Kidney tubule cell (primary cell): ENCODE measurements around the gene DNAH10.

ENCODE experiments used
- DNase-seq: peaks from one replicate; pipeline ENCODE4 v3.0.0-alpha.2; 2018; ENCODE audit warnings: low spot score

Gene DNAH10

DNA sequence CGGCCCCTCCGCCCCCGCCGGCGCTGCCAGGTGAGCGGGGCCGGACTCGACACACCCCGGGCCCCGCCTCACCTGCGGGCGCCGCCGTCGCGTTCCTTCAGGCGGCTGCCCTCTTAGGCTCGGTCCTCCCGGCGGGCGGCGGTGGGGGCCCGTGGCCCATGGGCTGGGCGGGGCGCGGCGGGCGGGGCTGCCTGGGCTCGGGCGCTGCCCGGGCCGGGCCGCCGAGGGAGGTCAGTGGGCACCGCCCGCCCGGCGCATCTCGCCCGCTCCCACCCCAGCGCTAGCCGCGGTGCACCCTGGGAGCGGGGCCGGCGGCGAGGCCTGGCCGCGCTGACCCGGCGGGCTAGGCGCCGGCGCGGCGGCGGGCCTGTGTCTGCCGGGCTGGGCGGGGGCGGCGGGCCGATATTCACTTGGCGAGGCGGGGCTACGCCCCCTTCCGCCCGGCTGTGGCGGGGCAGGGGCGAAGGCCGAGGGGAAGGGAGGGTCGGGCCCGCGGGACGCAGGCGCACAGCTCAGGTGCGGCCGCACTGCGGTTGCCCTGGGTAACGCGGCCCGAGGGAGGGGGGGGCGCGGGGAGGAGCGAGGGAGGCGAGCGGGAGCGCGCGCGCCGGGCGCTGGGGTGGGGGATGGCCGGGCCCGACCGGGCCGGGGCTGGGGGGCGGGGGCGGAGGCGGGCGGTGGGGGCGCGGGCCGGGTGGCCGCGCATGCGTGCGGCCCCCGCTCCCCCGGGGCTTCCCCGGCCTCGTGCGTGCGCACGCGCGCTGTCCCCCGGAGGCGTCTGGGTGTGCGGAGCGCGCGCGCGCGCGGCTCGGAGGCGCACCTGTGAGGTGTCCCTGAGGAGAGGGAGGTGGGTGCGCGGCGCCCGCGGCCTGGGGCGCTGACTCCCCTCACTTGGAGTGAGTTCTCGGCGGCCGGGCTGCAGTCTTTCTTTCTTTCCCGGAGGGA, 210.6 kb downstream of the DNAH10 start, which contains the start of the genes CCDC92 and ZNF664:
TSS of gene CCDC92 (minus strand) at position 375 of the 945 bp plus-strand sequence. CDS start 28,526 bp downstream, outside the sequence.
TSS of gene ZNF664 (plus strand) at position 759 of the 945 bp plus-strand sequence. CDS start 38,930 bp downstream, outside the sequence.
- DNase-seq, result peak; percentile 95

DNA sequence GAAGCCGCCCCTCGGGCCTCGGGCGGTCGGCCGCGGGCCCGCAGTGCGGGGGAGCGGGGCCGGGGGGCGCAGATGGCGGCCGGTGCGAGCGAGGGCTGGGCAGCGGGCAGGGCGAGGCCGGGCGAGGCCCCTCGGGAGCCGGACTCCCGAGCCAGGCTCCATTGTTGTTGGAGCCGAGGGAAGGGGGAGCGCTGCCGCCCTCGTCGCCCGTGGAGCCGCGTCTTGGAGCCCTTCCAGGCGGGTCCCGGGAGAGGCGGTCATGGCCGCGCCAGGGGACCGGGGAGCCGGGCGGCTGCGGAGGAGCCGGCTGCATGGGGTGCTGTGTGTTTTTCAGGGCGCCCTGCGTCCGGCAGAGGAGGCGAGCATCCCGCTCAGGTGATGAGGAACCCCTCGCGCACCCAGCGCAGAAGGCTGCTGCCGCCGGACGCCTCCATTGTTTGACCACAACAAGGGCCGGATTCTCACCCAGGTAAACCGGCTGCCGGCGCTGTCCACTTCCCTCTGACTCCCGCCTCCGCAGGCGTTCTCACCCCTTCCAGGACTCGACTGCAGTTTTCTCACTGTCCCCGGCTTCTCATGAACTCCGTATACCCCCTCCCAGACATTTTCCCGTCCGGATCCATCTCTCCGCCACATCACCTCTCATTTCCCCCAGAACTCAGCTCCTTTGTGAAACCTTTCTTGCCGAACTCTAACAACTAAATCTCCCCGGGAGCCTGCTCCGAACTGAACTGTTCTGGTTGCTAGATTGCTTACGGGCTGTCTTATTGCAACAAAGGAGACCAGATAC, 211.6 kb downstream of the DNAH10 start:
- peak; percentile 53 for DNase-seq

DNA sequence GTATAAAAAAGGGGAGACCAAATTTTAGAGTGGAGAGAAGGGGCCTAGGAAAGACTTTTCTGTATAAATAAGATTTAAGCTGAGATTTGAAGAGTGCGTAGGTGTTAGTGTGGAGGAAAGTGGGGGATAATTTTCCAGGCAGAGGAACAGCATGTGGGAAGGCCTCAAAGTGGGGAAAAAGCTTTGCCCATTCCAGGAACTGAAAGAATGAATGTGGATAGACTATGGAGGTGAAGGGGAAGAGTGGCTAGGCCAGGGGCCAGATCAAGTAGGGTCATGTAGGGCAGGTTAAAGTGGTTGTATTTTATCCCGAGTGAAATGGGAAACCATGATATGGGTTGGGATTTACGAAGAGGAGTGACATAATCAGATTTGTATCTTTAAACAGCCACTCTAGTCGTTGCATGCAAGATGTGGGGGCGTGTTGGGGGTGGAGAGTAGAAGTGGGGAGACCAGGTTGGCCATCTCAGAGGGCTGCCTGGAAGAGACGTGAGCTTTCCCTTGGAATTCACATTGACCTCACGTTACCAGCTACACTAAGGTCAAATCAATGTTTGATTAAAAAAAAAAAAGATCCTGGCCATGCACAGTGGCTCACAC, 214.2 kb downstream of the DNAH10 start:
- DNase-seq, result no peak

DNA sequence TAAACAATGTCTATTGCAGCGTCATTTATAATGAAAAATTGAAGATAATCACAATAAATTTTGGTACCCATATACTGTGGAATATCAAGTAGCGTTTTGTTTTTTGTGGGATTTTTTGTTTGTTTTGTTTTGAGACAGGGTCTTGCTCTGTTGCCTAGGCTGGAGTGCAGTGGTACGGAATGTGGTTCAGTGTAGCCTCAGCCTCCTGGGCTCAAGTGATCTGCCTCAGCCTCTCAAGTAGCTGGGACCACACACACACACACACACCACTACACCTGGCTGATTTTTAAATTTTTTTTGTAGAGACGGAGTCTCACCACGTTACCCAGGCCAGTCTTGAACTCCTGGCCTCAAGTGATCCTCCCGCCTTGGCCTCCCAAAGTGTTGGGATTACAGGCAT, 217.5 kb downstream of the DNAH10 start:
- DNase-seq, result no peak

DNA sequence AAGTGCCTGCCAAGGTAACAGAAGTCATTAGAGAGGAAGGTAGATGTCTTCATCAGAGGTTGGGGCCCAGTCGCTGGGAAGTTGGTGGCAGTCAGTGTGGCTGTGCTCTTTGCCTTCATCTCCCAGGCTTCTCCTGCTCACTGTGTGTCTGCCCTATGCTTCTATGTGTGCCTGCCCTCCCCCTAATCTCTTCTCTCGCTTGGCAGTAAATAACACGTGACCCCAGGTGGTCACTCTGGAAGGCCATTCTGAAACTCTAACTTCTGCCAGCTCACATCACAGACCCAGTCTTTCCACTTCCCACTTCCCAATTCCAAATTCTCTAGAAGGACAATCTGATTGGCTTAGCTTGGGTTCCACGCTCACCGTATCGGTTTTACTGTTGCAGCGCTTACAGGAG, 220.2 kb downstream of the DNAH10 start:
- no peak for DNase-seq

DNA sequence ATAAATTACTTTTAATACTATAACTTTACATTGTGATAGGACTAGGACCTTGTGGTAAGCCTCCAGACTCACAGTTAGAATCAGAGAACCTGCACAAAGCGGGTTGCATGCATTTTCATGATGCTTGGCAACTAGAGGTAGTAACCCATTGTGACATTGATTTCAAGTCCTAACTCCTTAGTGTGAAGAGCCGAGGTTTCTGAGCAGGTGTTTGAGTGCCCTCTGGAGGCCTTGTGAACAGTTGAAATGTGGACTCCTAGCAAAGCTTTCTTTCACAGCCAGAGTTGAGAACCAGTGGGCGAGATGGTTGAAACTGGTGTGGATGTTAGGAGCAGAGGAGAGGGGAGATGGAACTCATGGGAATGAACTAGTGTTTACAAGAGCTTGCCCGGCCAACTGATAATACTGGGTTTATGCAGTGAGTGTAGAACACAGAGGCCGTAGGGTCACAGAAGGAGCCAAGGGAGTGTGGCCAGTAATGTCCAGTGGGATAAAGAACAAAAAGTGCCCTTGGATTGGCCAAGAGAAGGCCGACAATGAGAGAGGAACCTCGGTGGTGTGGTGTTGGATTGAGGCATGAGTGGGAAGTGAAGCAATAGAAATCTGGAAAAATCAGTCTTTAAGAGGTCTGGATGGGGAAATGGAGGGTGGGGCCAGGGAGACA, 221.9 kb downstream of the DNAH10 start:
- DNase-seq, result peak; percentile 59

DNA sequence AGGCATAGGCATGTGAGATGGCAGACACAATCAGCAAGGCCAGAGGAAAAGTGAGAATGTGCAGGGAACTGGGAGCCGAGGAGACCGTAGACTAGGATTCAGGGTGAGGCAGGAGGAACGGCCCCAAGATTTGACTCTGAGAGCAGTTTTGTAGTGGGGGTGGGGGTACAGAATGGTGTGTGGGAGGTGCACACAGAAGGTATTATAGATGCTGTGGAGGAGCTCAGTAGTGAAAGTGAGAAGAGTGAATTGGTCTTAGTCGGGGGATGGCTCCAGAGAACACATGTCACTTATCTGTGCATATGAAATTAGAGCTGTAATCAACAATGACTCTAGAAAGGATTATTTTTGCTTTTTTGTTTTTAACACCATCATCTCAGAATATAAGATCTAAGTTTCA, 222.8 kb downstream of the DNAH10 start:
- DNase-seq, result no peak
